Body of pancreas (tissue), 4 donors: ENCODE results near the gene NT5C3B.

Experiments used
- CTCF ChIP-seq, 7 experiments: fragments of 450-650 bp in 4 of 7; fragments of 200-600 bp in 3 of 7; sonication (generic) in 3 of 7; IDR thresholded peaks; one replicate each; pipeline ENCODE4 v1.5.1; 2016 to 2019; ENCODE audit warnings: antibody characterized with exemption in 7 of 7
- POLR2A ChIP-seq, 3 donors: fragments of 450-650 bp; IDR thresholded peaks; one replicate each; pipeline ENCODE4 v1.6.1; 2016; ENCODE audit warnings: antibody characterized with exemption in 3 of 3, mild to moderate bottlenecking in 2 of 3

DNA sequence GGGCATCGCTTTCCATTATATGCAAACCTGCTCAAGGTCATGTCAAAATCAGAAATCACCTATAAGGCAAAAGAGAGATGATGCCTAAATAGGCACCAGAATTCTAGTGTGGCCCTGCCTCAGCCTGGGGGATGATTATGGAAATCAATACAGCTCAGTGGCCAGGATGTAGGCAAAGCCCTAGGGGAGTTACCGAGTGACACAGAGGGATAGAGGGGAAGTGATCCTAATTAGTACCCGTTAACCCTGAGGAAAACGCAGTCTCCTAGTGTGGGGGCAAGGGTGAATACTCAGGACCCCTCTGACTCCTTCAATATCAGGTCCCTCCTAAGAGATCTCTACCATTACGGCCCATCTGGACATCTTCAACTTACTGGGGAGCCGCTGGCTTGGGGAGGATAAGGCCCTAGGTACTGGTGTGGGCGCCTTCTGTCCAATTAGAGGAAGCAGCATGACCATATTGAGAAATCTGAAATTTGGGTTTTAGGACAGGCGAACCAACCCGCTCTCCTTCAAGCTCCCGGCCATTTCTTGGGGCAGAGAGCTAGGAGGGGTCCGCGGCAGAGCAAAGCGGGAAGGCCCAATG lies 725 bp downstream of the NT5C3B start:
- TF ChIP-seq POLR2A (IDR thresholded peaks at IDR 0.05) (no peak), CTCF (IDR thresholded peaks at IDR 0.05) (no peak)
